ENCODE data around the gene ZDHHC16.
A peak's percentile ranks its signal among the peaks of the same experiment; 100 is the strongest.

The ZDHHC16 gene

GRCh38 chr10:97503406-97503805 is 57.4 kb downstream of the ZDHHC16 start:
- TF ChIP-seq POU2F2 (IDR thresholded peaks at IDR 0.05; ENCODE audit: low read depth, low read length) (no peak), POLR2A (IDR thresholded peaks at IDR 0.05; ENCODE audit: low read depth, low read length) (no peak), POLR2AphosphoS5 (IDR thresholded peaks at IDR 0.05; ENCODE audit: low read depth, low read length) (no peak), TAF1 (IDR thresholded peaks at IDR 0.05; ENCODE audit: low read depth, low read length) (no peak), SPI1 (IDR thresholded peaks at IDR 0.05; ENCODE audit: low read depth, low read length) (no peak), PAX5 (IDR thresholded peaks at IDR 0.05; ENCODE audit: insufficient read depth, low read length, severe bottlenecking) (no peak)
- FAIRE-seq: no peak
- DNase-seq (ENCODE audit: insufficient read length, low spot score): no peak

- no peak for TF ChIP-seq POLR2AphosphoS5 (IDR thresholded peaks at IDR 0.05; ENCODE audit: low read depth, low read length)
- TF ChIP-seq POU2F2 (IDR thresholded peaks at IDR 0.05; ENCODE audit: low read depth, low read length): no peak
- 0 out of 2 replicates have a peak, but pooled peaks have one; percentile 9 for TF ChIP-seq SPI1 (IDR thresholded peaks at IDR 0.05; ENCODE audit: low read depth, low read length)
- no peak for TF ChIP-seq POLR2A (IDR thresholded peaks at IDR 0.05; ENCODE audit: low read depth, low read length)
- no peak for TF ChIP-seq PAX5 (IDR thresholded peaks at IDR 0.05; ENCODE audit: insufficient read depth, low read length, severe bottlenecking)
- no peak for TF ChIP-seq TAF1 (IDR thresholded peaks at IDR 0.05; ENCODE audit: low read depth, low read length)
- DNase-seq (ENCODE audit: insufficient read length, low spot score): no peak
- no peak for FAIRE-seq
Measured at GRCh38 chr10:97505152-97505551, 59.2 kb downstream of the ZDHHC16 start.

- DNase-seq (ENCODE audit: insufficient read length, low spot score) (no peak), FAIRE-seq (no peak)
- no peak for TF ChIP-seq POLR2AphosphoS5 (IDR thresholded peaks at IDR 0.05; ENCODE audit: low read depth, low read length)
- no peak for TF ChIP-seq PAX5 (IDR thresholded peaks at IDR 0.05; ENCODE audit: insufficient read depth, low read length, severe bottlenecking)
- TF ChIP-seq TAF1 (IDR thresholded peaks at IDR 0.05; ENCODE audit: low read depth, low read length): no peak
- peak; percentile 78 for TF ChIP-seq SPI1 (IDR thresholded peaks at IDR 0.05; ENCODE audit: low read depth, low read length)
Measured at GRCh38 chr10:97506199-97506991, 60.4 kb downstream of the ZDHHC16 start.
